GM12801 (cell line): ENCODE measurements around the gene GP5.

Experiments
- CTCF ChIP-seq: IDR thresholded peaks from one replicate; pipeline ENCODE4 v1.5.1; 2011; ENCODE audit warnings: control low read depth; ENCODE audit not compliant: insufficient read length; ENCODE audit errors: extremely low read depth

The GP5 gene

GRCh38 chr3:194389269-194389668 is 9.8 kb downstream of the GP5 start:
- TF ChIP-seq CTCF, result no peak

- no peak for TF ChIP-seq CTCF
Measured at GRCh38 chr3:194387926-194388418, 11.1 kb downstream of the GP5 start.

DNA sequence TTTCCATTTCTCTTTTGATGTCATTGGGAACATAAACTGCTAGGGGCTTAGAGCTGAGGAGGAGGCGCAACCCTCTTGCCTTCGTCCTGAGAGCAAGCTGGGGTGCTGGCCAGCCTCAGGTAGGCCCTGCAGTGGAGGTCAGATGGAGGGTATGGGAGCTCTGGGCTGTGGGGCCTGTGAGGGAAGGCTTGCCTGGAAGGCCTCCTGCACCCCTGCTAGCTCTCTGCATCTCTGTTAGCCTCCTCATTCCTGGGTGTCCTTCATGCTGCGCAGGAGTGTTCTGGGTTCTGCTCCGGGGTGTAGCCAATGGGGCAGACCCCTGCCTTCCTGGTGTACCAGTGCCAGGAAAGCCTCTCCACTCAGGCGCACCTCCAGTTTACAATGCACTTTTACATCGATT is 11.8 kb downstream of the GP5 start:
- no peak for TF ChIP-seq CTCF

DNA sequence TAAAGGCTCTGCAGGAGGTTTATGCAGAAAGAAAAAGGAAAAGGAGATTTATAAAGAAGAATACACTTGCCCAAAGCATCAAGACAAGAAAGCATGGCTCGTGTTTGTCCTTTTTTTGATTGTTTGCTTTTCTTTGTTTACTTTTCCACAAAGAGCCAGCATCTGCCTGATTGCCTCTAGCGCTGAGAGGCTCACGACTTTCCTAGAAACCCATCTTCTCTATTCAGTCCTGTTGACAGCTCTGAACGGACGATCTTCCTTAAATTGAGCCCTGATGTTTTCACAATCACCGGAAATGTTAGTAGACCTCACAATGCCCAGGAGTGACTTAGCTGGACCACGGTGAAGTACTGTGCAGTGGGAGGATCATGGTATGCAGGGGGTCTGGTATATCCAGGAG is 12.4 kb downstream of the GP5 start:
- TF ChIP-seq CTCF, result no peak

DNA sequence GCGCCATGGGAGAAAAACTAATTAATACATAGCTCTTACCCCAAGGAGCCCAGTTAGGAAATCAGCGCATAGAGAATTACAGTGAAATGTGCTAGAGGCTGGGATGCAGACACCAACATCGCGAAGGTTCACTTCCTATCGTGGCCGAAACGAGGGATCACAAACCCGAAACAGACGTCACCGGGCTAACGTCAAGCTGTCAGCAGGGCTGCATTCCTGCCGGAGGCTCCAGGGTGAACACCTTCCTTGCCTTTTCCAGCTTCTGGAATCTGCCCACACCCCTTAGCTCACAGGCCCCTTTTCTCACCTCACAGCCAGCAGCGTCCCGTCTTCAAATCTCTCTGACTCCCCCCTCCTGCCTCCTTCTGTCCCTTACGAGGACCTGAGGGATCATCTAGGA is 13.0 kb downstream of the GP5 start:
- TF ChIP-seq CTCF, result no peak

- TF ChIP-seq CTCF, result no peak
Measured at GRCh38 chr3:194384569-194385001, 14.5 kb downstream of the GP5 start.

DNA sequence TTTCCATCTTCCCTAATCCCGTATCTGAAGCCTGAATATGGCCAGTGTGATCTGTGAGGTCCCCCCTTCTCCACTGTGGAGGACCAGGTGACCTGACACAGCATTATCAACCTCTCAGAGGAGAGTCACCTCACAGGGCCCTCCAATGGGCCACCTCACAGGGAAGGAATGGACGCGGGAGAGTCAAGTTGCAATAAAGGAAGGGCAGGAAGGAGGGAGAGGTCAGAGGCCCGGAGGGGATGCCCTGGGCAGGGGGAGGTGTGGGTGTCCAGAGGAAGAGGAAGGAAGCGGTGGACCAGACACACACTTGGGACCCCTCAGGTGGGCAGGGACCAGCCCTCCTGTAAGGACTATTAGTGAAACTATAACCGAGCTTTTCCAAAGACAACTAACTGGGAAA is 14.9 kb downstream of the GP5 start:
- TF ChIP-seq CTCF, result no peak
